OCI-LY1 (cell line): ENCODE measurements around the gene CD2AP.

Experiments used
- CTCF ChIP-seq: fragments of 200-600 bp; sonication (generic), shearing (Covaris generic); IDR thresholded peaks from 2 replicates; pipeline ENCODE4 v1.5.1; 2017; ENCODE audit warnings: mild to moderate bottlenecking, antibody characterized with exemption, low read length, moderate library complexity, mixed read lengths
- EZH2 ChIP-seq: fragments of 200-600 bp; sonication (generic), shearing (Covaris generic); IDR thresholded peaks from 2 replicates; pipeline ENCODE4 v1.8.0; 2017; ENCODE audit warnings: borderline replicate concordance, mixed run types, mild to moderate bottlenecking, antibody characterized with exemption, low read length, moderate library complexity, mixed read lengths

GRCh38 chr6:47438481-47439347 lies 38.9 kb upstream of the CD2AP start:
- TF ChIP-seq CTCF = no peak
- TF ChIP-seq EZH2 = no peak
